ENCODE results near the gene APP. TPM values are rescaled to one million over a fixed set of nuclear protein-coding genes. Genes with fewer than 3 reads are reported as not detected.
"Not testable (repeated sequence)": the region's sequence is repeated elsewhere in the genome, so short reads cannot be mapped to it uniquely, and the experiment has no call there.

The APP gene
- total RNA-seq, 1 donor from 2014 or later: 334 TPM

GRCh38 chr21:26019236-26019635 is 151.3 kb downstream of the APP start:
- no peak for DNase-seq

- no peak for DNase-seq
These were observed 156.6 kb downstream of the APP start for GRCh38 chr21:26013970-26014369.

GRCh38 chr21:26012482-26012881 is 158.1 kb downstream of the APP start:
- not testable (repeated sequence) for DNase-seq

GRCh38 chr21:26011292-26011940 is 159.2 kb downstream of the APP start:
- no peak for DNase-seq

GRCh38 chr21:26007951-26008498 is 162.5 kb downstream of the APP start:
- peak; percentile 80 for DNase-seq

- DNase-seq: no peak
These were observed 165.1 kb downstream of the APP start for GRCh38 chr21:26005464-26005863.

- no peak for DNase-seq
These were observed 167.2 kb downstream of the APP start for GRCh38 chr21:26003404-26003803.

- no peak for DNase-seq
These were observed 169.2 kb downstream of the APP start for GRCh38 chr21:26001356-26001755.

GRCh38 chr21:25999921-26000582 is 170.5 kb downstream of the APP start:
- DNase-seq: no peak

GRCh38 chr21:25997788-25998611 is 172.6 kb downstream of the APP start:
- DNase-seq: peak; percentile 58

GRCh38 chr21:25995278-25995677 is 175.3 kb downstream of the APP start:
- DNase-seq: no peak

GRCh38 chr21:25994758-25995163 is 175.8 kb downstream of the APP start:
- no peak for DNase-seq

- no peak for DNase-seq
These were observed 181.8 kb downstream of the APP start for GRCh38 chr21:25988738-25989137.

- no peak for DNase-seq
These were observed 183.0 kb downstream of the APP start for GRCh38 chr21:25987531-25987930.

- DNase-seq: no peak
These were observed 183.6 kb downstream of the APP start for GRCh38 chr21:25986928-25987327.

GRCh38 chr21:25985990-25986389 is 184.6 kb downstream of the APP start:
- no peak for DNase-seq

GRCh38 chr21:25984538-25984937 is 186.0 kb downstream of the APP start:
- no peak for DNase-seq

GRCh38 chr21:25983745-25984144 is 186.8 kb downstream of the APP start:
- peak; percentile 20 for DNase-seq

- DNase-seq: no peak
These were observed 189.9 kb downstream of the APP start for GRCh38 chr21:25980710-25981109.

- no peak for DNase-seq
These were observed 190.5 kb downstream of the APP start for GRCh38 chr21:25979845-25980616.

- no peak for DNase-seq
These were observed 193.4 kb downstream of the APP start for GRCh38 chr21:25977068-25977611.

GRCh38 chr21:25974964-25975363 is 195.6 kb downstream of the APP start:
- no peak for DNase-seq
